Anterior cingulate cortex (tissue), 58 donors: ENCODE data around the gene ZNF444.
"Not testable (repeated sequence)": the region's sequence is repeated elsewhere in the genome, so short reads cannot be mapped to it uniquely, and the experiment has no call there.

Source experiments
- DNase-seq, 58 donors: peaks; one replicate each; lab custom pipeline; 2025; lab: John Stamatoyannopoulos, UW

The ZNF444 gene

GRCh38 chr19:56142897-56143434 is 1.9 kb downstream of the ZNF444 start:
- DNase-seq = no peak

GRCh38 chr19:56144376-56144775 is 3.3 kb downstream of the ZNF444 start:
- DNase-seq = no peak

GRCh38 chr19:56144831-56145230 is 3.7 kb downstream of the ZNF444 start:
- no peak for DNase-seq

- DNase-seq = no peak
Observed at GRCh38 chr19:56145698-56146097, 4.6 kb downstream of the ZNF444 start.

- DNase-seq = no peak
Observed at GRCh38 chr19:56146904-56147303, 5.8 kb downstream of the ZNF444 start.

GRCh38 chr19:56147307-56147706 is 6.2 kb downstream of the ZNF444 start:
- DNase-seq = no peak

- DNase-seq = no peak
Observed at GRCh38 chr19:56148096-56148495, 7.0 kb downstream of the ZNF444 start.

GRCh38 chr19:56148955-56149655 is 8.0 kb downstream of the ZNF444 start:
- not testable (repeated sequence) for DNase-seq

- DNase-seq = no peak
Observed at GRCh38 chr19:56149656-56150038, 8.6 kb downstream of the ZNF444 start.

GRCh38 chr19:56150358-56150757 is 9.3 kb downstream of the ZNF444 start:
- peak in 3 of 58 donors; percentile 8 to 34 (median 9) for DNase-seq

GRCh38 chr19:56152644-56153043 is 11.6 kb downstream of the ZNF444 start:
- no peak for DNase-seq

GRCh38 chr19:56153507-56153906 is 12.4 kb downstream of the ZNF444 start:
- no peak for DNase-seq

GRCh38 chr19:56155124-56155687 is 14.1 kb downstream of the ZNF444 start:
- DNase-seq = peak in 2 of 58 donors; percentile 6 to 12

GRCh38 chr19:56156768-56157167 is 15.7 kb downstream of the ZNF444 start:
- no peak for DNase-seq

GRCh38 chr19:56158170-56158757 is 17.2 kb downstream of the ZNF444 start:
- no peak for DNase-seq

- DNase-seq = no peak
Observed at GRCh38 chr19:56159009-56159559, 18.0 kb downstream of the ZNF444 start.

GRCh38 chr19:56159622-56160271 is 18.7 kb downstream of the ZNF444 start:
- DNase-seq = no peak

GRCh38 chr19:56161534-56161933 is 20.4 kb downstream of the ZNF444 start:
- no peak for DNase-seq

GRCh38 chr19:56162258-56162657 is 21.2 kb downstream of the ZNF444 start:
- no peak for DNase-seq

GRCh38 chr19:56163097-56163496 is 22.0 kb downstream of the ZNF444 start:
- no peak for DNase-seq

GRCh38 chr19:56167064-56167578 is 26.0 kb downstream of the ZNF444 start:
- DNase-seq = no peak
